Lower leg skin (tissue), 3 donors: ENCODE results near the gene TOMM40L.

Experiments
- POLR2A ChIP-seq, 2 donors: fragments of 450-650 bp; IDR thresholded peaks; one replicate each; pipeline ENCODE4 v1.6.1; 2016 to 2017; ENCODE audit warnings: antibody characterized with exemption in 2 of 2, mild to moderate bottlenecking in 1 of 2, moderate library complexity in 1 of 2
- TF ChIP-seq, protein P1 (sequence below), 3 donors: fragments of 450-650 bp; IDR thresholded peaks; one replicate each; pipeline ENCODE4 v1.5.1; 2016; ENCODE audit warnings: antibody characterized with exemption in 3 of 3, mild to moderate bottlenecking in 3 of 3, moderate library complexity in 2 of 3

GRCh38 chr1:161209790-161210409 lies 16.0 kb upstream of the TOMM40L start:
- TF ChIP-seq POLR2A (IDR thresholded peaks at IDR 0.05): no peak
- TF ChIP-seq, protein P1, sequence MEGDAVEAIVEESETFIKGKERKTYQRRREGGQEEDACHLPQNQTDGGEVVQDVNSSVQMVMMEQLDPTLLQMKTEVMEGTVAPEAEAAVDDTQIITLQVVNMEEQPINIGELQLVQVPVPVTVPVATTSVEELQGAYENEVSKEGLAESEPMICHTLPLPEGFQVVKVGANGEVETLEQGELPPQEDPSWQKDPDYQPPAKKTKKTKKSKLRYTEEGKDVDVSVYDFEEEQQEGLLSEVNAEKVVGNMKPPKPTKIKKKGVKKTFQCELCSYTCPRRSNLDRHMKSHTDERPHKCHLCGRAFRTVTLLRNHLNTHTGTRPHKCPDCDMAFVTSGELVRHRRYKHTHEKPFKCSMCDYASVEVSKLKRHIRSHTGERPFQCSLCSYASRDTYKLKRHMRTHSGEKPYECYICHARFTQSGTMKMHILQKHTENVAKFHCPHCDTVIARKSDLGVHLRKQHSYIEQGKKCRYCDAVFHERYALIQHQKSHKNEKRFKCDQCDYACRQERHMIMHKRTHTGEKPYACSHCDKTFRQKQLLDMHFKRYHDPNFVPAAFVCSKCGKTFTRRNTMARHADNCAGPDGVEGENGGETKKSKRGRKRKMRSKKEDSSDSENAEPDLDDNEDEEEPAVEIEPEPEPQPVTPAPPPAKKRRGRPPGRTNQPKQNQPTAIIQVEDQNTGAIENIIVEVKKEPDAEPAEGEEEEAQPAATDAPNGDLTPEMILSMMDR (IDR thresholded peaks at IDR 0.05): no peak
